DMS53 treated with DMSO at 0.1 percent for 48 hours (cell line): Measurements from ENCODE around the gene RABL3.
A peak's percentile ranks its signal among the peaks of the same experiment; 100 is the strongest.
"Not testable (repeated sequence)": the region's sequence is repeated elsewhere in the genome, so short reads cannot be mapped to it uniquely, and the experiment has no call there.

Source experiments
- DNase-seq: peaks from one replicate; lab custom pipeline; 2025; ENCODE audit not compliant: unreplicated experiment; lab: John Stamatoyannopoulos, UW

Gene RABL3

GRCh38 chr3:120749843-120750242 lies 7.5 kb upstream of the RABL3 start:
- DNase-seq = no peak

DNA sequence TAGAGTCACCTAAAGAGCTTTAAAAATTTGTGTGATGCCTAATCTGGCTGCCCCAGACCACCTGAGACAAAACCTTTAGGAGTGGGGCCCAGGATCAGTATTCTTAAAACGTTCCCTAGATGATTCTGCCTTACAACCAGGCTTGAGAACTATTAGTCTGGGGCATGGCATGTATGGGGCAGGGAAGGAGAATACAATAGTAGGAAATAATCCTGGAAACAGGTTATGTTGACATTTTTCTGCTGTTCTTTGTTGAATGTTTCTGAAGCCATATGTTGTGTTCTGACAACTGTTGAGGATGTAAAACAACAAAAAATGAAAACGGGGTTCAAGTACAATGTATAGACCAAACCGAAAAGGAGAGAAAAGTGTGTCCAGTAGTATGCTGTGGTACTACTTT lies 3.1 kb upstream of the RABL3 start:
- no peak for DNase-seq

- DNase-seq = no peak
Observed at GRCh38 chr3:120743556-120744195, 1.4 kb upstream of the RABL3 start.

- no peak for DNase-seq
Observed at GRCh38 chr3:120742849-120743365, 591 bp upstream of the RABL3 start.

DNA sequence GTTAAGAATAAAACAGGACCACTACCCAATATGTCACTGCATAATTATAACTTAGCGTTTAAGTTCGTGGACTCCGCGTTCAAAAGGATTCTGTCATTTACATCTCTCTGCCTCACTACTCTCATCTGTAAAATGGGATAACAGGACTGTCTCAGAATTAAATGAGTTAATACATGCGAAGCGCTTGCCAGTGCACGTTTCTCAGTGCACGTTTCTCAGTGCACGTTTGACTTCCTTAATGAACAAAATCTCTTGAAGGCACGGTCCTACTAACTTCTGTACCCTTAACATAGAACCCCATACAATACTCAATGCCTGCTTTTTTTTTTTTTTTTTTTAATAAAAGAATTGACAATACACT lies 499 bp downstream of the RABL3 start:
- no peak for DNase-seq

GRCh38 chr3:120741320-120741719 lies 996 bp downstream of the RABL3 start:
- DNase-seq = no peak

DNA sequence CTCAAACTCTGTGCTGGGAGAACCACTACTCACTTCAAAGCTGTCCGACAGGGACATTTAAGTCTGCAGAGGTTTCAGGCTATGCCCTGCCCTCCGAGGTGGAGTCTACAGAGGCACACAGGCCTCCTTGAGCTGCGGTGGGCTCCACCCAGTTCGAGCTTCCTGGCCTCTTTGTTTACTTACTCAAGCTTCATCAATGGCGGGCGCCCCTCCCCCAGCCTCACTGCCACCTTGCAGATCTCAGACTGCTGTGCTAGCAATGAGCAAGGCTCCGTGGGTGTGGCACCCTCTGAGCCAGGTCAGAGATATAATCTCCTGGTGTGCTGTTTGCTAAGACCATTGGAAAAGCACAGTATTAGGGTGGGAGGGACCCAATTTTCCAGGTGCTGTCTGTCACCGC lies 4.3 kb downstream of the RABL3 start:
- DNase-seq = not testable (repeated sequence)

- DNase-seq = no peak
Observed at GRCh38 chr3:120730576-120731542, 11.5 kb downstream of the RABL3 start.

GRCh38 chr3:120726791-120727190 lies 15.5 kb downstream of the RABL3 start:
- DNase-seq = no peak

- DNase-seq = not testable (repeated sequence)
Observed at GRCh38 chr3:120719167-120719834, 23.0 kb downstream of the RABL3 start.

DNA sequence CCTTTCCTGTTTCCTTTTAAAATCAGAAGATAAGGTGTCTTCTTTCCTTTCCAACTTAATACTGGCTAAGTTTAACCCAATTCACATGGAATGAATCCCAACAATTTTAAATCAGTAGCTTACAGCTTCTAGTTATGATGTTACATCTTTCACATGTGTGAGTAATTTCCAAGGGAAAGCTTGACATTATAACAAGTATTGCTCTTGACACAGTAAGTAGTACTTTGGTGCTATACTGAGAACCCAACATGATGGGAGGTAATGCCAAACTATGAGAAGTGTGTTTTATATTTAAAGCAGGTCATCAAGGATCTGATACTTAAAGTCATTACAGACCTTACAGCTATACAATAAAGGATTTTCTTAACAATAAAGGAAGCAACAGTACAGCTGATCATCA lies 29.1 kb downstream of the RABL3 start:
- no peak for DNase-seq

DNA sequence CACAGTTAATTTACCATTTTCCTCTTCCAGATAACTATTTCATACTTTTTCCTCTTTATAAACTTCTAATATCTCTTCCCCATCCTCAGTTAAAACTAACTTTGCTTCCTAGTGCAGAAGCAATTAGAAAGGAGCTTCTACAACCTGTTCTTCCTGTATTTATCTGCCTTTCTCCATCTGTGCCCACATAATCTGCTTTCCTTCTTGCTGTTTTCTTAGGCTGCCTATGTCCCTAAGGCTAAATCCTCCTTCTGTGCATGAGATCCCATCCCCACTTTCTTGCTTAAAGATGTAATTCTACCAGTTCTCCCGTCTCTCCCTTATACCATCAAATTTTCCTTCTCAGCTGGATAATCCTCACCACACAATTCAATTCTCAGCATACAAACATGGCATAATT lies 31.9 kb downstream of the RABL3 start:
- no peak for DNase-seq

GRCh38 chr3:120708408-120708807 lies 33.9 kb downstream of the RABL3 start:
- DNase-seq = no peak

DNA sequence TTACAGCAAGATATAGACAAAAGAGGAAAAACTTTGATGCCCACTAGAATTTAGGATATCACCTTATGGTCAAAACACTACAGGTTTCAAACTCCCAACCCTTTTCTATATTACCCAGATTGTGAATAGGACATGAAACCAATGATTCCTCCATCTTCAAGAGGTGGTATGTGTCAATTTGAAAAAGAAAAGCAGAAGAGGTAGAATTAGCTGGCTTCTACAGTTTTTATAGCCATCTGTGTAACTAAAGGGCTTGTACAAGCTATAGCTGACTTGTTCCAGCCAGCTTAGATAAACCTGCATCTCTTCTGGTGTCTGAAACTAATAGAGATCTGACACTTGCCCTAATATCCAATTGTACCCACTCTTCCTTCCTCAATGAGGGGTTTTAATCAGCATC lies 35.4 kb downstream of the RABL3 start:
- DNase-seq = no peak

DNA sequence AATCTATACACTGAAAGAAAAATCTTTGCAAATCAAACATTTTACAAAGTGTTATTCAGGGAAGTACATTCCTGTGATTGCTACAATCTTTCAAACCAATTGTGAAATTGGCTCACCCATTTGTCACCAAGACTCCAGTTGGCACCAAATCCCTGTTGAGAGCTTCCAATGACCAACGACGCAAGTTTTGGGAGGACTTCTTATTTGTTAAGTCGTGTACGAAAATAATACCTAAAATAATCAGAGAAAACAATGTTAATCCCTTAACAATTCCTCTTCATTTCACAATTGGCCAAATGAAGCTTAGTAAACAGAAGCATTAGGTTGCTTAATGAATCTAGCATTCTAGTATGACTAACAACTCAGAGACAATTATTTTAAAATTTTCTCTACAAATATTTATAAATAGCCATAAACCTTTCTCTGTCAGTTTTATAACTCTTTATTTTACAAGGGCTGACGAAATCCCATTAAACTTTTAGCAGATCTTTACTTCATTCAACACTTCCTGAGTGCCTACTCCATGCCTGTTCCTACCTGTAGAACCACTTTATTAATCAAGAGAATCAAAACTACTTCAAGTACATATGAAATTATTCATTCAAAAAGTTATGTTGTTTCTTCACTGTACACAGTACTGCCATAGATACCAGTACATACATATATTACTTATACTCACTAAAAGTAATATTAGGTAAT lies 36.3 kb downstream of the RABL3 start:
- DNase-seq = no peak

DNA sequence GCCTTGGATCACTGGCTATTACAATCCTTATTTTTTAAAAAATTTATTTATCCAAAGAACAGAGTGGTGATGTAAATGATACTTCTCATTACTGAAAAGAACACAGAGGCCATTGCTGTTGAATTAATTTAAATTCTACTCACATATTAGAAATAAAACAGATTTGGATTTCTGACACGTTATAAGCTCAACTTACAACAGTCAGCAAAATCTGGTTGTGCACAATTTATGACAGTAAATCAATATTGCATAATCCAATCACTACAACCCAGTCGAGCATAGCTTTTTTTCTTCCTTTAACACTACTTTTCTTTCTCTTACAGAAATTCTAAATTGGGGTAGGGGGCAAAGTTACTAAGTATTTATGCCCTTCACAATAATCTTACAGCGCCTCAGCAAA lies 43.0 kb downstream of the RABL3 start:
- no peak for DNase-seq

GRCh38 chr3:120693439-120694171 lies 48.7 kb downstream of the RABL3 start:
- DNase-seq = peak; percentile 55

DNA sequence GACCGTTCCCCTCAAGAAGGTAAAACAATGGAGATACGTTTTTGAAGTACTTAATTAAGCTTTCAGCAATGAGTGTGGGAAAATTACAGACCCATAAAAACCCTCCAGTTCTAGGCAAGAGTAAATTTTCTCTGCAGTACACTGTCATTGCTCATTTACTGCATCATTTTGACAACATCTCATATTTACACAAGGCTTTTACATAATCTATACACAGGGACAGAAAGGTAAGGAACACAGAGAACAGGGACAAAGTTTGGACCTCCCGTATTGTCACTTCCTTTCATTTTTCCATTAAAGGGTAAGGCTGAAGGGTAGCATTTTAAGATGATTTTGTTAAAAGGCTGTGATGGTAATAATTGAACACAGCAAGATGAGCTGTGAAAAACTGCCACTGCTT lies 52.9 kb downstream of the RABL3 start:
- DNase-seq = no peak

GRCh38 chr3:120688121-120688520 lies 54.2 kb downstream of the RABL3 start:
- no peak for DNase-seq

DNA sequence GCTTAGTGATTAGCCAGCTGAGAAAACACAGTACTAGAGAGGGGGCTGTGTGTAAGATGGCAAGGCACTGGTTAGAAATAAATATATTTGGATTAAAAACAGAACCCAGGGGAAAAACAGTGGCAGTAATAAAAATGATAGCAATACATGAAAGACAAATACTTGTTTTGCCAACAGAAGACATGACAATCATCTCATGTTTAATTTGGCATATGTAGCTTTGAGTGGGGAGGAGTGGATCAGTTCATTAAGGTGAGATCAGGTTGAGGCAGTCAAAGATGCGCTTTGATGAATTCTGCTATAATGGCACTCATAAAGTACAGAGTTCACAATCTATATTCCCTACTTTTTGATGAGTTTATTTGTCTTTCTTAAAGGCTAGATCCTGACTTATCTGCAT lies 56.9 kb downstream of the RABL3 start:
- no peak for DNase-seq
